GM18951 (cell line): ENCODE measurements around the gene ABCA7.

Experiments
- POLR2A ChIP-seq: IDR thresholded peaks from 4 replicates; pipeline ENCODE4 v1.6.1; 2011; ENCODE audit warnings: mild to moderate bottlenecking; ENCODE audit not compliant: insufficient read length, insufficient read depth; ENCODE audit errors: extremely low read depth
- in situ Hi-C: fragments of 300-500 bp; cut with MboI; formaldehyde crosslinking; loops from one replicate; pipeline ENCODE4 v1.12.0; 2022; ENCODE audit warnings: low sequenced_read_pairs, mixed read lengths, inconsistent platforms; ENCODE audit not compliant: unreplicated experiment

ABCA7 gene

GRCh38 chr19:1101337-1101698, 61.4 kb downstream of the ABCA7 start:
- TF ChIP-seq POLR2A = no peak
- in situ Hi-C loops = no loop called here

- TF ChIP-seq POLR2A = peak; percentile 12
- in situ Hi-C loops = no loop called here
Measured at GRCh38 chr19:1102407-1103131, 62.7 kb downstream of the ABCA7 start.

- in situ Hi-C loops = no loop called here
- TF ChIP-seq POLR2A = no peak
Measured at GRCh38 chr19:1103132-1103707, 63.3 kb downstream of the ABCA7 start.

- TF ChIP-seq POLR2A = peak; percentile 99
- in situ Hi-C loops = no loop called here
Measured at GRCh38 chr19:1103708-1104310, 63.9 kb downstream of the ABCA7 start, which contains the start of gene GPX4. GPX4 (plus strand) TSS chr19:1103994; CDS start chr19:1104044, 50 bp downstream.

- in situ Hi-C loops = loop anchor here (5.0 kb wide), 1 partner anchor 88 kb away; no protein-coding TSS in a partner anchor
- TF ChIP-seq POLR2A = peak; percentile 14
Measured at GRCh38 chr19:1104311-1105007, 64.6 kb downstream of the ABCA7 start.

GRCh38 chr19:1105008-1105872, 65.3 kb downstream of the ABCA7 start:
- TF ChIP-seq POLR2A = no peak
- in situ Hi-C loops = loop anchor here (5.0 kb wide), 1 partner anchor 87 kb away; no protein-coding TSS in a partner anchor

- peak; percentile 34 for TF ChIP-seq POLR2A
- in situ Hi-C loops = loop anchor here (5.0 kb wide), 1 partner anchor 86 kb away; no protein-coding TSS in a partner anchor
Measured at GRCh38 chr19:1105873-1106840, 66.2 kb downstream of the ABCA7 start.

- no peak for TF ChIP-seq POLR2A
- in situ Hi-C loops = loop anchor here (5.0 kb wide), 1 partner anchor 85 kb away; no protein-coding TSS in a partner anchor
Measured at GRCh38 chr19:1106841-1107660, 67.1 kb downstream of the ABCA7 start.

- no peak for TF ChIP-seq POLR2A
- in situ Hi-C loops = loop anchor here (5.0 kb wide), 1 partner anchor 85 kb away; no protein-coding TSS in a partner anchor
Measured at GRCh38 chr19:1107661-1108261, 67.9 kb downstream of the ABCA7 start.
